COLO668 (cell line): ENCODE measurements around the gene GCNT1.
"Not testable (repeated sequence)": the region's sequence is repeated elsewhere in the genome, so short reads cannot be mapped to it uniquely, and the experiment has no call there.

Experiments used
- DNase-seq: peaks from one replicate; lab custom pipeline; 2025; ENCODE audit not compliant: unreplicated experiment; lab: John Stamatoyannopoulos, UW

Gene GCNT1

GRCh38 chr9:76441551-76442322 is 17.2 kb upstream of the GCNT1 start:
- DNase-seq, result no peak

GRCh38 chr9:76443887-76444286 is 15.1 kb upstream of the GCNT1 start:
- DNase-seq, result no peak

GRCh38 chr9:76444322-76444929 is 14.6 kb upstream of the GCNT1 start:
- no peak for DNase-seq

GRCh38 chr9:76445976-76446375 is 13.0 kb upstream of the GCNT1 start:
- no peak for DNase-seq

- no peak for DNase-seq
These were observed 10.5 kb upstream of the GCNT1 start for GRCh38 chr9:76448501-76448900.

GRCh38 chr9:76451234-76451633 is 7.7 kb upstream of the GCNT1 start:
- DNase-seq, result no peak

GRCh38 chr9:76452839-76453238 is 6.1 kb upstream of the GCNT1 start:
- DNase-seq, result no peak

GRCh38 chr9:76453785-76454184 is 5.2 kb upstream of the GCNT1 start:
- DNase-seq, result no peak

GRCh38 chr9:76454311-76454710 is 4.7 kb upstream of the GCNT1 start:
- no peak for DNase-seq

GRCh38 chr9:76456202-76456926 is 2.6 kb upstream of the GCNT1 start:
- peak; percentile 86 for DNase-seq

GRCh38 chr9:76459694-76460635 is 983 bp downstream of the GCNT1 start:
- DNase-seq, result peak; percentile 70

GRCh38 chr9:76462126-76462525 is 3.1 kb downstream of the GCNT1 start:
- DNase-seq, result no peak

GRCh38 chr9:76463211-76463610 is 4.2 kb downstream of the GCNT1 start:
- DNase-seq, result no peak

GRCh38 chr9:76464706-76465105 is 5.7 kb downstream of the GCNT1 start:
- no peak for DNase-seq

- DNase-seq, result no peak
These were observed 6.7 kb downstream of the GCNT1 start for GRCh38 chr9:76465442-76466298.

- DNase-seq, result no peak
These were observed 7.3 kb downstream of the GCNT1 start for GRCh38 chr9:76466299-76466605.

- DNase-seq, result no peak
These were observed 15.4 kb downstream of the GCNT1 start for GRCh38 chr9:76474419-76474818.

- no peak for DNase-seq
These were observed 16.7 kb downstream of the GCNT1 start for GRCh38 chr9:76475686-76476085.

- DNase-seq, result not testable (repeated sequence)
These were observed 18.8 kb downstream of the GCNT1 start for GRCh38 chr9:76477818-76478217.

GRCh38 chr9:76478226-76478625 is 19.2 kb downstream of the GCNT1 start:
- no peak for DNase-seq
